Immature natural killer cell (primary cell): ENCODE results near the gene SHC2. TPM values are rescaled to one million over a fixed set of nuclear protein-coding genes. Genes with fewer than 3 reads are reported as not detected.
"Not testable (repeated sequence)": the region's sequence is repeated elsewhere in the genome, so short reads cannot be mapped to it uniquely, and the experiment has no call there.

ENCODE experiments used
- DNase-seq, 3 donors: peaks; one replicate each; pipeline ENCODE4 v3.0.0; 2022; ENCODE audit warnings: mixed read lengths in 1 of 3
- H3K27ac Mint-ChIP-seq, 6 donors: one replicate each; pipeline ENCODE4 v1.8.0; 2020; ENCODE audit warnings: mixed read lengths in 6 of 6, mild to moderate bottlenecking in 5 of 6, inconsistent platforms in 4 of 6, moderate library complexity in 3 of 6
- H3K27me3 Mint-ChIP-seq, 3 donors: one replicate each; pipeline ENCODE4 v1.8.0; 2020 to 2021; ENCODE audit warnings: low read depth in 3 of 3, mild to moderate bottlenecking in 3 of 3, mixed read lengths in 3 of 3, moderate library complexity in 3 of 3, inconsistent platforms in 1 of 3
- H3K36me3 Mint-ChIP-seq, 3 donors: one replicate each; pipeline ENCODE4 v1.8.0; 2020; ENCODE audit warnings: mixed read lengths in 3 of 3, inconsistent platforms in 2 of 3, mild to moderate bottlenecking in 2 of 3
- H3K4me1 Mint-ChIP-seq, 2 donors: one replicate each; pipeline ENCODE4 v1.8.0; 2020; ENCODE audit warnings: inconsistent platforms in 2 of 2, mild to moderate bottlenecking in 2 of 2, mixed read lengths in 2 of 2, moderate library complexity in 1 of 2
- H3K4me3 Mint-ChIP-seq, 5 donors: one replicate each; pipeline ENCODE4 v1.8.0; 2020; ENCODE audit warnings: mild to moderate bottlenecking in 5 of 5, mixed read lengths in 5 of 5, inconsistent platforms in 3 of 5, moderate library complexity in 3 of 5
- H3K9me3 Mint-ChIP-seq, 6 donors: one replicate each; pipeline ENCODE4 v1.8.0; 2020; ENCODE audit warnings: mild to moderate bottlenecking in 6 of 6, mixed read lengths in 6 of 6, inconsistent platforms in 4 of 6, moderate library complexity in 3 of 6
- polyA plus RNA-seq, 3 donors: library from polyadenylated mRNA; unstranded; fragments of 300-500 nt; fragmentation: Illumina TruSeq; gene quantifications; one replicate each; pipeline ENCODE4 v1.2.3, GENCODE V29; 2021

SHC2 gene
- polyA plus RNA-seq, 3 donors from 2014 or later, result not detected

GRCh38 chr19:425056-425455 lies 35.8 kb downstream of the SHC2 start:
- H3K9me3 Mint-ChIP-seq, result no peaks in the 10 kb centered on the region
- no peaks in the 10 kb centered on the region for H3K4me1 Mint-ChIP-seq
- DNase-seq, result no peak
- H3K4me3 Mint-ChIP-seq, result no peak overlapping the region
- H3K27me3 Mint-ChIP-seq, result no peaks in the 10 kb centered on the region
- no peaks in the 10 kb centered on the region for H3K36me3 Mint-ChIP-seq
- H3K27ac Mint-ChIP-seq, result no peak overlapping the region

GRCh38 chr19:424546-424945 lies 36.3 kb downstream of the SHC2 start:
- H3K9me3 Mint-ChIP-seq, result no peaks in the 10 kb centered on the region
- H3K27me3 Mint-ChIP-seq, result no peaks in the 10 kb centered on the region
- no peak overlapping the region for H3K4me3 Mint-ChIP-seq
- DNase-seq, result no peak
- H3K4me1 Mint-ChIP-seq, result no peaks in the 10 kb centered on the region
- H3K27ac Mint-ChIP-seq, result no peak overlapping the region
- H3K36me3 Mint-ChIP-seq, result no peaks in the 10 kb centered on the region

GRCh38 chr19:423691-424466 lies 37.0 kb downstream of the SHC2 start:
- Mint-ChIP-seq H3K9me3 (no peaks in the 10 kb centered on the region), H3K4me3 (no peak overlapping the region), H3K36me3 (no peaks in the 10 kb centered on the region), H3K27me3 (no peaks in the 10 kb centered on the region), H3K27ac (no peak overlapping the region), H3K4me1 (no peaks in the 10 kb centered on the region)
- no peak for DNase-seq

GRCh38 chr19:422917-423226 lies 38.0 kb downstream of the SHC2 start:
- H3K4me1 Mint-ChIP-seq, H3K9me3 Mint-ChIP-seq, H3K4me3 Mint-ChIP-seq, H3K36me3 Mint-ChIP-seq, DNase-seq, H3K27me3 Mint-ChIP-seq, H3K27ac Mint-ChIP-seq: not testable (repeated sequence)

GRCh38 chr19:422213-422916 lies 38.5 kb downstream of the SHC2 start:
- no peak for DNase-seq
- Mint-ChIP-seq H3K4me1 (no peaks in the 10 kb centered on the region), H3K36me3 (no peaks in the 10 kb centered on the region), H3K27me3 (peaks cover 0 to 1% (median 0%) of the 10 kb centered on the region in 3 donors), H3K27ac (no peak overlapping the region), H3K9me3 (no peaks in the 10 kb centered on the region), H3K4me3 (no peak overlapping the region)

- H3K27ac Mint-ChIP-seq, result no peak overlapping the region
- H3K36me3 Mint-ChIP-seq, result no peaks in the 10 kb centered on the region
- H3K4me3 Mint-ChIP-seq, result no peak overlapping the region
- H3K4me1 Mint-ChIP-seq, result no peaks in the 10 kb centered on the region
- DNase-seq, result no peak
- no peaks in the 10 kb centered on the region for H3K9me3 Mint-ChIP-seq
- peaks cover 0 to 1% (median 0%) of the 10 kb centered on the region in 3 donors for H3K27me3 Mint-ChIP-seq
These were observed 40.9 kb downstream of the SHC2 start for GRCh38 chr19:419721-420515.

GRCh38 chr19:418761-419671 lies 41.8 kb downstream of the SHC2 start:
- no peak for DNase-seq
- H3K9me3 Mint-ChIP-seq, result no peaks in the 10 kb centered on the region
- H3K4me3 Mint-ChIP-seq, result no peak overlapping the region
- no peaks in the 10 kb centered on the region for H3K36me3 Mint-ChIP-seq
- no peak overlapping the region for H3K27ac Mint-ChIP-seq
- peaks cover 0 to 1% (median 0%) of the 10 kb centered on the region in 3 donors for H3K27me3 Mint-ChIP-seq
- H3K4me1 Mint-ChIP-seq, result no peaks in the 10 kb centered on the region

GRCh38 chr19:416416-416815 lies 44.4 kb downstream of the SHC2 start:
- H3K27ac Mint-ChIP-seq, result no peak overlapping the region
- no peak overlapping the region for H3K4me3 Mint-ChIP-seq
- no peaks in the 10 kb centered on the region for H3K36me3 Mint-ChIP-seq
- no peak for DNase-seq
- H3K4me1 Mint-ChIP-seq, result no peaks in the 10 kb centered on the region
- H3K9me3 Mint-ChIP-seq, result no peaks in the 10 kb centered on the region
- H3K27me3 Mint-ChIP-seq, result peaks cover 0 to 3% (median 0%) of the 10 kb centered on the region in 3 donors

GRCh38 chr19:415292-415691 lies 45.5 kb downstream of the SHC2 start:
- Mint-ChIP-seq H3K4me1 (no peaks in the 10 kb centered on the region), H3K36me3 (no peaks in the 10 kb centered on the region), H3K4me3 (no peak overlapping the region), H3K9me3 (no peaks in the 10 kb centered on the region), H3K27ac (no peak overlapping the region), H3K27me3 (peaks cover 0 to 3% (median 0%) of the 10 kb centered on the region in 3 donors)
- no peak for DNase-seq

- peaks cover 6 to 7% of the 10 kb centered on the region in 2 donors for H3K4me1 Mint-ChIP-seq
- DNase-seq, result no peak
- no peaks in the 10 kb centered on the region for H3K9me3 Mint-ChIP-seq
- H3K36me3 Mint-ChIP-seq, result no peaks in the 10 kb centered on the region
- no peak overlapping the region for H3K27ac Mint-ChIP-seq
- H3K4me3 Mint-ChIP-seq, result no peak overlapping the region
- H3K27me3 Mint-ChIP-seq, result peaks cover 0 to 5% (median 3%) of the 10 kb centered on the region in 3 donors
These were observed 46.9 kb downstream of the SHC2 start for GRCh38 chr19:413756-414420.

GRCh38 chr19:412356-413355 lies 48.2 kb downstream of the SHC2 start:
- no peak overlapping the region for H3K4me3 Mint-ChIP-seq

GRCh38 chr19:411723-412355 lies 49.0 kb downstream of the SHC2 start:
- Mint-ChIP-seq H3K27ac (no peak overlapping the region), H3K36me3 (no peaks in the 10 kb centered on the region), H3K4me1 (peaks cover 6 to 7% of the 10 kb centered on the region in 2 donors), H3K4me3 (no peak overlapping the region), H3K27me3 (peaks cover 0 to 5% (median 1%) of the 10 kb centered on the region in 3 donors), H3K9me3 (no peaks in the 10 kb centered on the region)
- no peak for DNase-seq

More at GRCh38 chr19:412356-413355, 48.2 kb downstream of the SHC2 start:
- Mint-ChIP-seq H3K36me3 (no peaks in the 10 kb centered on the region), H3K4me1 (peaks cover 6 to 7% of the 10 kb centered on the region in 2 donors), H3K9me3 (no peaks in the 10 kb centered on the region), H3K27ac (no peak overlapping the region), H3K27me3 (peaks cover 0 to 5% (median 1%) of the 10 kb centered on the region in 3 donors)
- DNase-seq, result no peak
